ENCODE measurements around the gene PNLIPRP2.

The PNLIPRP2 gene

DNA sequence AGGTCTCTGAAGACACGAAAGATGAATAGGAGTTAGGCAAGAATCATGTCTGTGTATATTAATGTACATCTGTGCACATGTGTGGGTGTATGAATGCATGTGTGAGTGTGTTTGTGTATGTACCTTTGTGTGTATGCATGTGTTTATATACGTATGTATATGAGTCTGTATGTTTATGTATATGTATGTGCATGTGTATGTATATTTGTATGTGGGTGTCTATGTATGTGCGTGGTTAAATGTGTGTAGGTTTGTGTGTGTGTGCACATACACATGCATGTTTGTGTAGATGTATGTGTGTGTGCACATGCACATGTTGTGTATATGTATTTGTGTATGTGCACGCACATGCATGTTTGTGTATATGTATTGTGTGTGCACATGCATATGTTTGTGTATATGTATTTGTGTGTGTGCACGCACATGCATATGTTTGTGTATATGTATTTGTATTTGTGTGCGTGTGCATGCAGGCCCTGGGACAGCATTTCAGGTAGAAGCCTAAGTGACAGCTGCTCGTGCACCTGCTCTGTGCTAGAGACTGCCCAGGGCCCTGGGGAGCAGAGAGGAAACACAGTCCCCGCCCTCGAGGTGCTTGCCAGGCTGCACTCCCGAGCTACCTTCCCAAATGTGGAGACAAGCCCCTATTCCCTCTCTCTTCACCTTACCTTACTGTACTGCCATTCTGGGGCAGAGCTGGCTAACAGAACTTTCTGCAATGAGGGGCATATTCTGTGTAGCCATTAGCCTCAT lies 17.9 kb upstream of the PNLIPRP2 start:
- DNase-seq (no peak), ATAC-seq (replicated peaks) (no peak)
- H3K36me3 Mint-ChIP-seq (ENCODE audit: insufficient read depth): peaks cover 5% of the 10 kb centered on the region
- H3K4me1 Mint-ChIP-seq (ENCODE audit: low read depth in 2 of 2): no peaks in the 10 kb centered on the region
- no peak overlapping the region for H3K4me3 Mint-ChIP-seq
- H3K27me3 Mint-ChIP-seq: peaks cover 0 to 14% of the 10 kb centered on the region in 2 donors
- H3K9me3 Mint-ChIP-seq: peaks cover under 1 to 4% of the 10 kb centered on the region in 2 donors
- no peak overlapping the region for H3K27ac Mint-ChIP-seq

DNA sequence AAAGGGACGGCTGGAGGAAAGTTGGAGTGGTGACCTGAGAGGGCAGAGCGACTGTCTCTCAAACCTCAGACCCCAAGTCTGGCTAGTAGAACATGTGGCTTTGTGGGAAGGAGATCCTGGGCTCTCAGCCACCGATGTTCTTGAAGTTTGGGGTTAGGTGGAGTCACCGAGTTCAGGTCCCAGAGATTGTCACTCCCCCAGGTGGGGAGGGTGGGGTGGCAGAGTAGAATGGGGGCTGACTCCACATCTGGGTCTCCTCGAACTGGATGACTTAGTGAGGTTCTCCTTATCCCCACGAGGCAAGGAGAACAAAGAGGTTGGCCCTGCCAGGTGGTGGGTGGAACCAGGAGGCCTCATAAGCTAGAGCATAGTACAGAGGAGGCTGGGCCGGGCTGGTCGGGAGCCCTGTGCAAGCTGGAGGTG lies 14.7 kb upstream of the PNLIPRP2 start:
- H3K4me1 Mint-ChIP-seq (ENCODE audit: low read depth in 2 of 2): no peaks in the 10 kb centered on the region
- no peak overlapping the region for H3K4me3 Mint-ChIP-seq
- peaks cover 2% of the 10 kb centered on the region for H3K36me3 Mint-ChIP-seq (ENCODE audit: insufficient read depth)
- H3K27ac Mint-ChIP-seq: no peak overlapping the region
- DNase-seq (no peak), ATAC-seq (replicated peaks) (no peak)
- H3K27me3 Mint-ChIP-seq: peaks cover 14 to 18% of the 10 kb centered on the region in 2 donors
- peaks cover 0 to 4% of the 10 kb centered on the region in 2 donors for H3K9me3 Mint-ChIP-seq

DNA sequence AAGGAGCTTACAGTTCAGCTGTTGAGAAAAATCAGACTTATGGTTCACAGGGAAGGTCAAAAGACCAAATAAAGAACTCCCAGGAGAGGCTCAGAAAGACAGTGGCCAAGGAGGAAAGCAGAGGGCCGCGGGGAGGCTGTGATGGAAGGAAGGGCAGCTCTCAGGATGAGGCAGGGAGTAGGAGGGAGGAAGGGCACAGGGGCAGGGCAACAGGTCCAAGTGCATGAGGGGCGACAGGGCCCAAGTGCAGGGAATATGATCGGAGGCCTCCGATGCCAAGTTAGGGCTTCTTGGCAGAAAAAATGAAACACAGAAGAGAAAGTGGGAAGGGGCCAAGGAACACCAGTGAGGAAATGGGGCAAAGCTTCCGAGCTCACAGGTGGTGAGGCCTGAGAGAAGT lies 13.4 kb upstream of the PNLIPRP2 start:
- Mint-ChIP-seq H3K9me3 (peaks cover 0 to 4% of the 10 kb centered on the region in 2 donors), H3K4me1 (ENCODE audit: low read depth in 2 of 2) (no peaks in the 10 kb centered on the region), H3K36me3 (ENCODE audit: insufficient read depth) (peaks cover 1% of the 10 kb centered on the region), H3K4me3 (no peak overlapping the region), H3K27me3 (peaks cover 14 to 18% of the 10 kb centered on the region in 2 donors), H3K27ac (no peak overlapping the region)
- DNase-seq (no peak), ATAC-seq (replicated peaks) (no peak)

DNA sequence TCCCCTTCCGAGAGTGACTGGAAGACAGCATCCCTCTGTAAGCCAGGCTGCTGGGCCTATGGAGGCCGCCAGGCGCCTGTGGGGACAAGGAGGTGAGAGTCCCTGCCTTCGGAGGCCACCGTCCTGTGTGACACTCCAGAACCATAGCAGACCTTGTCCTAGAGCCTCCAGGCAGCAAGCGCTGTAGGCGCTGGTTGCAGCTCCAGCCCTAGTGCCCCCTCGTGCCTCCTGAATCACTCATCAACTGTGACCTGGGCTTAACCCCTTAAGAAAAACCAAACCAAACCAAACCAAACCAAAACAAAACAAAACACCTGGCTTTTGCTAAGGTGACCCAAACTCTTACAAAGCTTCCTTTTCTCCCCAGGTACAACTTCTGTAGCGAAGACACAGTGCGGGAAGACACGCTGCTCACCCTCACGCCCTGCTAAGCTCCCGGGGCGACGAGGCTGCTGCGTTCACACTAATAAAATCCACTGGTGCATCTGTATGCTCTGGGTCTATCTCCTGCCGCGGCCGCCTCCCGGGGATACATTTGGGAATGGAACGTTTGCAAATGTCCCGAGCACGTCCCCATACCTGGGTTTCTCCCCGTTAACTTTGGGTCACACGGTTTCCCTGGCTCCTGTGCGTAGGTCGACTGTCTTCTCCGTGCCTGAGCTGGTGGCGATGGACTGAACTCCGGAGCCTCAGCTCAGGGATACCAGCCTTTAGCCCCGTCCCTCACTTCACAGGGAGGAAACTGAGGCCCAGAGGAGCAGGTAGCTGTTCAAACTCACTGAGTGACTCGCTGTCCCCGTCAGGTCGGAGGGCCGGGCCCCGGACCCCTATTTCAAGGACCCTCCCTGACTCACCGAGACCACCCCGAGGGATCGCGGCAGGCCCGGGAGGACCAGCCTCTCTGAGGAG lies 11.8 kb upstream of the PNLIPRP2 start:
- Mint-ChIP-seq H3K4me3 (no peak overlapping the region), H3K9me3 (peaks cover 2 to 7% of the 10 kb centered on the region in 2 donors), H3K36me3 (ENCODE audit: insufficient read depth) (no peaks in the 10 kb centered on the region), H3K27ac (no peak overlapping the region), H3K4me1 (ENCODE audit: low read depth in 2 of 2) (no peaks in the 10 kb centered on the region), H3K27me3 (peaks cover 14 to 18% of the 10 kb centered on the region in 2 donors)
- DNase-seq (no peak), ATAC-seq (replicated peaks) (no peak)

DNA sequence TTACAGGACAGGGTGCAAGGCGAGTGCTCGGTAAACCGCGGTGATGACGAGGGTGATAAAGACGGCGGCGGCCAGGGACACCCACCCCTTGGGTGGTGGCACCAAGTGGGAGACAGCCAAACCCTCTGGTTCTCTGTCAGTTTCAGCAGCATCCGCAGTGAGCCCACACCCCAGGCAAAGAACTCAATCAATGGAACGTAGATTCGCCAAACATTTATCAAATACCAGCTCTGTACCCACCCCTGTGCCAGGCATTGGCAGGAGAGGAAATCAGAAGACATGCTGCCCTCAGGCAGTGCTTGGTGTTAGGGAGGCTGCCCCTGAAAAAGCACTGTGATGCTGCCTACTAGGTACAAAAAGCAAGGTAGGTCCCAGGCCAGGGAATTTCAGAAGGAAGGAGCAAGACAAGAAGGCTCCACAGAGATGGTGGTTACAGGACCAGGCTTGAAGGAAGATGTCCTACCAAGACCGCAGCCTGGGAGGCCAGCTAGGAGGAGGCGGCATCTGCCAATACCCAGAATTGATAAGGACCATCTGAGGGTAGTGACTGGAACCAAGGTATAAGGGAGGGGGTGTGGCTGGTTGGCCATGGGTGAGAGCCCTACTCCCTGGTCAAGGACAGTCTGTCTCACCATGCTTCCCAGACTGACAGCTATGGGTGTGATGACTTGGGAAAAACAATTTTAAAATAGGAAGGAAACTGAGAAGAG lies 10.2 kb upstream of the PNLIPRP2 start:
- ATAC-seq (replicated peaks): no peak
- no peak overlapping the region for H3K27ac Mint-ChIP-seq

DNA sequence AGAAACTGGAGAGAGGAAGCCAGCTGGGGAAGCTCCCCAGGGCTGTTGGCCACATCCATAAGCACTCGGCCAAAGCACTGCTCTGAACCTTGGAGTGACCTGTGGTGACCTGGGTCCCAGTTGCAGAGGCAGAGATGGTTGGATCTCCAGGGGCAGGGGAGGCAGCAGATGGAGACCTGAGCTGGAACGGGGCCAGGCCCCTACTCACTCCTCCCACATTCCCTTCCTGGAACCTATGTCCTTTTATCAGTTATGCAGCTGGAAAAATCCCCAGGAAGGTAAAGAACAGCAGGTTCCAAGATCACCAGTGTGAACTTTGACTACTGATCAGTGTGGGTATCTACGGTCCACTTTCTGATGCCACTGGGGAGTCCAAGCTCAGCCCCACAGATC lies 9.6 kb upstream of the PNLIPRP2 start:
- Mint-ChIP-seq H3K27ac (no peak overlapping the region), H3K9me3 (peaks cover 0 to 13% of the 10 kb centered on the region in 2 donors), H3K27me3 (peaks cover 6 to 18% of the 10 kb centered on the region in 2 donors), H3K4me3 (no peak overlapping the region), H3K36me3 (ENCODE audit: insufficient read depth) (no peaks in the 10 kb centered on the region), H3K4me1 (ENCODE audit: low read depth in 2 of 2) (no peaks in the 10 kb centered on the region)
- DNase-seq (no peak), ATAC-seq (replicated peaks) (no peak)

More for the DNA sequence above, 10.2 kb upstream of the PNLIPRP2 start:
- Mint-ChIP-seq H3K9me3 (peaks cover 0 to 7% of the 10 kb centered on the region in 2 donors), H3K4me1 (ENCODE audit: low read depth in 2 of 2) (no peaks in the 10 kb centered on the region), H3K4me3 (no peak overlapping the region), H3K36me3 (ENCODE audit: insufficient read depth) (no peaks in the 10 kb centered on the region), H3K27me3 (peaks cover 9 to 18% of the 10 kb centered on the region in 2 donors)
- no peak for DNase-seq

DNA sequence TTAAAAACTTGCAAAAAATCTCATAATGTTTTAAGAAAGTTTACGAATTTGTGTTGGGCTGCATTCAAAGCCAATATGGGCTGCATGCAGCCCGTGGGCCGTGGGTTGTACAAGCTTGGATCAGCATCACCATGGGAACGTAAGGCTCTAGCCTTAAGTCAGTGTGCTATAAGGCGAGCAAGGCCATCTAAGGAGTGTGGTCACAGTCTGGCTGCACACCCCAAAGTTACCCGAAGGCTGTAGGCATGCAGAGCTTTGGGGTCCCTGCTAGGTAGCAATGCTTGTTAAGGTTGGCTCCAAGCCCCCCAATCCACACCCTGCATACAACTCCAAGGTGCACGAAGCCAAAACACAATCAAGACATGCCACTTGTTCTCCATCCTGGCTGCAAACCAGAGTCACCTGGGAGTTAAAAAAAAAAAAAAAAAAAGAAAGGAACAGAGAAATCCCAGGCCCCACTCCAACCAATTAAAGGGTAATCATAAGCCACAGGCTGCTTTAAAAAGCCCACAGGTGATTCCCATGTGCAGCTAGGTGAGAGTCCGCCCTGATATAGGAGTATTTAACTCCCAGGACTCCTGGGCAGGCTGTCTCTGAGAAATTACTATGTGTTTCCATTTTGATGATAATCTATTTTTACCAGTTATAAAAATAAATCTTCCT lies 8.5 kb upstream of the PNLIPRP2 start:
- ATAC-seq (replicated peaks): no peak
- DNase-seq: no peak
- Mint-ChIP-seq H3K27ac (no peak overlapping the region), H3K9me3 (peaks cover 0 to 16% of the 10 kb centered on the region in 2 donors), H3K4me1 (ENCODE audit: low read depth in 2 of 2) (no peaks in the 10 kb centered on the region), H3K36me3 (ENCODE audit: insufficient read depth) (no peaks in the 10 kb centered on the region), H3K4me3 (no peak overlapping the region), H3K27me3 (peaks cover 3 to 18% of the 10 kb centered on the region in 2 donors)

DNA sequence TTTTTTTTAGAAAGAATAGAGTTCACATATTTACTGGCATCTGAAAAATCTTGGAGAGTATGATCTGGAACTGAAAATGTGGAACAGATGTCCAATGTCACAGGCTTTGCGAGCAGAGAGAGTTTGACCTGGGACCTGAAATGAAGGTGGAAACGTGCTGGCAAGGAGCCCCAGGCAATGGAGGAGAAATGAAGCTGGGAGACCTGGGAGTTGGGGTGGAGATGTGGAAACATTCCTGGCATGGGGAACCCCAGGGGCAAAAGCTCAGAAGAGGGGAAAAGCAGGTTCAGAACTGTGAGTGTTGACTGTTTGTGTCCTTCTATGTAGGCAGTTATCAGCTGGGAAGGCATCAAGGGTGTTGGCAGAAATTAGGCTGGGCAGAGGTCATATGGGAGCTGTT lies 7.3 kb upstream of the PNLIPRP2 start:
- Mint-ChIP-seq H3K27ac (no peak overlapping the region), H3K4me3 (no peak overlapping the region), H3K36me3 (ENCODE audit: insufficient read depth) (no peaks in the 10 kb centered on the region), H3K27me3 (peaks cover 0 to 16% of the 10 kb centered on the region in 2 donors), H3K9me3 (peaks cover 3 to 16% of the 10 kb centered on the region in 2 donors), H3K4me1 (ENCODE audit: low read depth in 2 of 2) (no peaks in the 10 kb centered on the region)
- DNase-seq (no peak), ATAC-seq (replicated peaks) (no peak)

DNA sequence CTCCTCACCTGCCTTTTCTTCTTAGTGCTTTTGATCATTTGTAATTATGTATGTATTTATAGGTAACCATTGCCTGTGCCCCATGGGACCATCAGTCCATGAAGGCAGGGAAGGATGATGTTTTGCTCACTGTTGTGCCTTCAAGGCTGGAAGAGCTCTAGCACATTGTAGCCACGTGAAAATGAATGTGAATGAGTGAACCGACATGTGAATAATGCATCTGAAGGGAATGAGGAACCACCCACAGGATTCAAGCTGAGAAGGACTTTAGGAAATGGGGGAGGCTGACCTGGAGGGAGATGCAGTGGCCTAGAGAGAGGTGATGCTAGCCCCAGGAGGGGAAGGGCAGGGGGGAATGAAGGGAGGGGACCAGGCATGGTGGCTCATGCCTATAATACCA lies 6.0 kb upstream of the PNLIPRP2 start:
- no peaks in the 10 kb centered on the region for H3K36me3 Mint-ChIP-seq (ENCODE audit: insufficient read depth)
- peaks cover 3 to 16% of the 10 kb centered on the region in 2 donors for H3K9me3 Mint-ChIP-seq
- DNase-seq (no peak), ATAC-seq (replicated peaks) (no peak)
- H3K4me3 Mint-ChIP-seq: no peak overlapping the region
- peaks cover 0 to 7% of the 10 kb centered on the region in 2 donors for H3K27me3 Mint-ChIP-seq
- H3K27ac Mint-ChIP-seq: no peak overlapping the region
- no peaks in the 10 kb centered on the region for H3K4me1 Mint-ChIP-seq (ENCODE audit: low read depth in 2 of 2)

DNA sequence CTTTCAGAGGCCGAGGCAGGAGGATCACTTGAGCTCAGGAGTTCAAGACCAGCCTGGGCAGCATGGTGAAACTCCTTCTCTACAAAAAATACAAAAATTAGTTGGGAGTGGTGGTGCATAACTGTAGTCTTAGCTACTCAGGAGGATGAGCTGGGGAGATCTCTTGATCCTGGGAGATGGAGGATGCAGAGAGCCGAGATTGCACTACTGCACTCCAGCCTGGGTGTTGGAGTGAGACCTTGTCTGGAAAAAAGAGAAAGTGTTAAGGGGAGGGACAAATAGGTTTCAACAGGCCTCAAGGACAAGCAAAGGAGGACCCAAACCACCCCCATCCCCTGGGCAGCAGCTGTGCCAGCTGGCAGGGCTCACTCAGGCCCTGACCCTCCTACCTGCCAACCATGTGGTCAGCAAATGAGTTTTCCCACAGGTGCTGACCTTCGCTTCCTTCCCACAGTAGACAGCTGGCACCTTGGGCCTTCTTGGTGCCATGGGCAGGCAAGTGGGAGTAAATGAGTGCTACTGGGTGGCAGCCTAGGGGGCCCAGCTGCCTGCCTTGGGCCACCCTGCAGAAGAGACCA lies 5.5 kb upstream of the PNLIPRP2 start:
- peaks cover 0 to 2% of the 10 kb centered on the region in 2 donors for H3K27me3 Mint-ChIP-seq
- ATAC-seq (replicated peaks) (no peak), DNase-seq (no peak)
- H3K9me3 Mint-ChIP-seq: peaks cover 3 to 16% of the 10 kb centered on the region in 2 donors
- H3K36me3 Mint-ChIP-seq (ENCODE audit: insufficient read depth): no peaks in the 10 kb centered on the region
- H3K27ac Mint-ChIP-seq: no peak overlapping the region
- H3K4me1 Mint-ChIP-seq (ENCODE audit: low read depth in 2 of 2): no peaks in the 10 kb centered on the region
- no peak overlapping the region for H3K4me3 Mint-ChIP-seq

DNA sequence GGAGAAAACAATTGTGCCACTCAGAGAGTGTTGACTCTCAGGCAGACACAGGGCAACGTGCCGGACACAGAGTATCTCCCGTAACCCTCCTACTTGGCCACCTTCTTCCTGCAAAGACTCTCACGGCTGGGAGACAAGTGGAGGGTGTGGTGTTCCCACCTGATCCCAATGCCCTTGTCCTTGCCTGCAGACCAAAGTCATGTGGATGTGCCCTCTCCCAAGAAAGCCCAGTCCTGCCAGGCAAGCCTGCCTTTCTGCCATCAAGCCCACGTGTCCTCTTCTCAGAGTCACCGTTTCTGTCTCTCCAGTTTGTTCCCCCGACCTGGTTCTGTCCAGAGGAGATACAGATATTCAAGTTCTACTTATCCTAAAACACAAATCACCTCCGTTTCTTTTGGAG lies 723 bp downstream of the PNLIPRP2 start:
- DNase-seq (no peak), ATAC-seq (replicated peaks) (no peak)
- Mint-ChIP-seq H3K27ac (no peak overlapping the region), H3K36me3 (ENCODE audit: insufficient read depth) (no peaks in the 10 kb centered on the region), H3K4me3 (no peak overlapping the region), H3K4me1 (ENCODE audit: low read depth in 2 of 2) (no peaks in the 10 kb centered on the region), H3K9me3 (peaks cover 13 to 14% of the 10 kb centered on the region in 2 donors), H3K27me3 (peaks cover 7 to 30% of the 10 kb centered on the region in 2 donors)

DNA sequence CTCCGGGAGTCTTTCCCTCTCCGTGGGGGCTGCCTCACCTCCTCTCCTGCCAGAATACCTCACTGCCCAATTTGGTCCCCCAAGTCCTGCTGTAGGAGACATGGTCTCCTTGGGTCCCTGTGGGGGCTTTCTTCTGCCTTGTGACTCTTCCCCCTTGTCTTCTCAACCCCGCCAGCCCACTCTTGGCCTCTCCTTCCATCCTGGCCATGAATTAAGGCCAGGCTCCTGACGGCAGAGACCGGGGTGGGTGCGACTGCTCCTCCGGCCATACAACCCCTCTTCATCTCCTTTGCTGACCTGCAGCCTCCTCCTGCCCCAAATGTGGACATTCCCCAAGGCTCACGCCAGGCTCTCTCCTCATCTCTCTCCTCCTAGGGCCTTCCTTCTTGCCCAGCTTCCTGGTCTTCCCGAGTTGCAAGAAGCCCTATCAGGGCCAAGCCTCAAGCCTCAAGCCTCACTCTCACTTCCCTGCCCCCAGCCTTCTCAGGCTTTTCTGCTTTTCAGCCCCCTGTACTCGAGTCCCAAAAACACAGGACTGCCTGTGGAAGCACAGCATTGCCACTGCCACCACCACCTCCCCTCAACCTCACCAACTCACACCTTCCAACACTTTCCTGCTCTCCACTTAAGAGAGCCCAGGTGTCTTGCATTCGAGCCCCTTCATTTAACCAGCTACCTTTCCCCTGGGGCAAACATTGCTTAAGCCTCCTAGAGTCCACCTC lies 1.3 kb downstream of the PNLIPRP2 start:
- ATAC-seq (replicated peaks) (no peak), DNase-seq (no peak)

More for the DNA sequence above, 1.3 kb downstream of the PNLIPRP2 start:
- Mint-ChIP-seq H3K27me3 (peaks cover 7 to 36% of the 10 kb centered on the region in 2 donors), H3K4me3 (no peak overlapping the region), H3K36me3 (ENCODE audit: insufficient read depth) (no peaks in the 10 kb centered on the region), H3K4me1 (ENCODE audit: low read depth in 2 of 2) (no peaks in the 10 kb centered on the region), H3K27ac (no peak overlapping the region), H3K9me3 (peaks cover 13 to 14% of the 10 kb centered on the region in 2 donors)

Measured in effector memory CD8-positive, alpha-beta T cell (primary cell).